Stomach (tissue), 9 donors: ENCODE results near the gene CSF2RB. TPM values are rescaled to one million over a fixed set of nuclear protein-coding genes. Genes with fewer than 3 reads are reported as not detected.

Source experiments
- DNase-seq, 2 donors: peaks; one replicate each; pipeline versions ENCODE4 v3.0.0 to v3.0.0-alpha.2; 2013 to 2019
- H3K27ac ChIP-seq, 5 donors: fragments of 200-600 bp in 4 of 5; sonication (generic) in 4 of 5; one replicate each; pipeline ENCODE4 v1.5.1; 2013 to 2019; ENCODE audit warnings: mild to moderate bottlenecking in 1 of 5, moderate library complexity in 1 of 5
- H3K27me3 ChIP-seq, 3 donors: fragments of 200-600 bp; sonication (generic); one replicate each; pipeline ENCODE4 v1.5.1; 2017 to 2019; ENCODE audit warnings: mixed run types in 1 of 3
- H3K36me3 ChIP-seq, 4 donors: fragments of 200-600 bp; sonication (generic); 1 replicate in 3 of 4; 2 replicates in 1 of 4; pipeline ENCODE4 v1.5.1; 2016 to 2019
- H3K4me1 ChIP-seq, 4 donors: fragments of 200-600 bp; sonication (generic); one replicate each; pipeline ENCODE4 v1.5.1; 2016 to 2019
- H3K4me3 ChIP-seq, 4 donors: fragments of 200-600 bp; sonication (generic) in 3 of 4; one replicate each; pipeline ENCODE4 v1.5.1; 2016 to 2019; ENCODE audit warnings: mild to moderate bottlenecking in 1 of 4
- H3K9me3 ChIP-seq, 4 donors: fragments of 200-600 bp; sonication (generic); one replicate each; pipeline ENCODE4 v1.5.1; 2016 to 2019
- EP300 ChIP-seq: sonication (generic); formaldehyde crosslinking; IDR thresholded peaks from one replicate; pipeline ENCODE4 v1.6.1; 2017; ENCODE audit warnings: antibody characterized with exemption
- POLR2A ChIP-seq, 4 donors: fragments of 450-650 bp; IDR thresholded peaks; one replicate each; pipeline ENCODE4 v1.6.1; 2016; ENCODE audit warnings: antibody characterized with exemption in 4 of 4, control low read depth in 2 of 4, mild to moderate bottlenecking in 1 of 4, moderate library complexity in 1 of 4
- POLR2AphosphoS5 ChIP-seq, 3 donors: sonication (generic); formaldehyde crosslinking; IDR thresholded peaks; one replicate each; pipeline ENCODE4 v1.6.1; 2016; ENCODE audit warnings: antibody characterized with exemption in 3 of 3
- WGBS, 5 donors: extraction: QIAGEN DNeasy Blood & Tissue Kit in 3 of 5; methylation state at CpG; one replicate each; pipeline versions ENCODE4 v1.1.5 to v1.1.7; 2013 to 2018; 5-methylcytosine and 5-hydroxymethylcytosine counted together
- intact Hi-C: fragments of 100-400 bp; cut with DNase I; formaldehyde crosslinking; loops from one replicate; pipeline ENCODE4 v1.15.1; 2023; ENCODE audit warnings: low total_unique reads
- polyA plus RNA-seq, 3 donors: library from polyadenylated mRNA; stranded (reverse); fragments of 200-250 nt; gene quantifications; one replicate each; pipeline ENCODE4 v1.2.3, GENCODE V29; 2013
- total RNA-seq, 5 donors: library from RNA; depleted of rRNA; stranded (reverse); fragments of >200 nt; gene quantifications; one replicate each; pipeline versions ENCODE4 v1.1.0 to v1.2.3, GENCODE V29; 2014 to 2016
- TF ChIP-seq, protein P1 (sequence below), 7 experiments: fragments of 450-650 bp in 4 of 7; fragments of 200-600 bp in 3 of 7; sonication (generic) in 3 of 7; IDR thresholded peaks; one replicate each; pipeline ENCODE4 v1.5.1; 2016 to 2019; ENCODE audit warnings: antibody characterized with exemption in 7 of 7, control low read depth in 2 of 7, mild to moderate bottlenecking in 1 of 7
- donor health status: healthy with polysubstance abuse.
- donor health status: Bipolar disorder and iron deficiency.
- donor health status: healthy.

Gene CSF2RB
- total and polyA plus RNA-seq, 8 donors: 0.92 to 11.9 (median 1.9) TPM

GRCh38 chr22:36938886-36939285 is 25.5 kb downstream of the CSF2RB start:
- WGBS, 5 donors: 86 to 89% (median 89%) methylated on average over 13 of the region's 13 CpGs
- peaks cover 0 to 8% (median 0%) of the 10 kb centered on the region in 4 donors for H3K4me1 ChIP-seq
- H3K4me3 ChIP-seq: no peak overlapping the region
- no peak overlapping the region for H3K27ac ChIP-seq
- H3K36me3 ChIP-seq: peaks cover 0 to 14% (median 2%) of the 10 kb centered on the region in 4 donors
- H3K9me3 ChIP-seq: no peaks in the 10 kb centered on the region
- TF ChIP-seq POLR2AphosphoS5 (IDR thresholded peaks at IDR 0.05): no peak
- TF ChIP-seq, protein P1, sequence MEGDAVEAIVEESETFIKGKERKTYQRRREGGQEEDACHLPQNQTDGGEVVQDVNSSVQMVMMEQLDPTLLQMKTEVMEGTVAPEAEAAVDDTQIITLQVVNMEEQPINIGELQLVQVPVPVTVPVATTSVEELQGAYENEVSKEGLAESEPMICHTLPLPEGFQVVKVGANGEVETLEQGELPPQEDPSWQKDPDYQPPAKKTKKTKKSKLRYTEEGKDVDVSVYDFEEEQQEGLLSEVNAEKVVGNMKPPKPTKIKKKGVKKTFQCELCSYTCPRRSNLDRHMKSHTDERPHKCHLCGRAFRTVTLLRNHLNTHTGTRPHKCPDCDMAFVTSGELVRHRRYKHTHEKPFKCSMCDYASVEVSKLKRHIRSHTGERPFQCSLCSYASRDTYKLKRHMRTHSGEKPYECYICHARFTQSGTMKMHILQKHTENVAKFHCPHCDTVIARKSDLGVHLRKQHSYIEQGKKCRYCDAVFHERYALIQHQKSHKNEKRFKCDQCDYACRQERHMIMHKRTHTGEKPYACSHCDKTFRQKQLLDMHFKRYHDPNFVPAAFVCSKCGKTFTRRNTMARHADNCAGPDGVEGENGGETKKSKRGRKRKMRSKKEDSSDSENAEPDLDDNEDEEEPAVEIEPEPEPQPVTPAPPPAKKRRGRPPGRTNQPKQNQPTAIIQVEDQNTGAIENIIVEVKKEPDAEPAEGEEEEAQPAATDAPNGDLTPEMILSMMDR (IDR thresholded peaks at IDR 0.05): no peak
- TF ChIP-seq EP300: no peak
- no peak for TF ChIP-seq POLR2A (IDR thresholded peaks at IDR 0.05)
- peaks cover 0 to 22% (median 0%) of the 10 kb centered on the region in 3 donors for H3K27me3 ChIP-seq
- no peak for DNase-seq
- intact Hi-C loops: no loop called here

- Histone ChIP-seq H3K27me3 (peaks cover 0 to 22% (median 0%) of the 10 kb centered on the region in 3 donors), H3K27ac (no peak overlapping the region), H3K4me1 (peaks cover 0 to 8% (median 0%) of the 10 kb centered on the region in 4 donors), H3K4me3 (no peak overlapping the region), H3K9me3 (no peaks in the 10 kb centered on the region), H3K36me3 (peaks cover 0 to 7% (median 2%) of the 10 kb centered on the region in 4 donors)
- no peak for TF ChIP-seq POLR2A (IDR thresholded peaks at IDR 0.05)
- TF ChIP-seq, protein P1 (IDR thresholded peaks at IDR 0.05): no peak
- no peak for TF ChIP-seq EP300
- TF ChIP-seq POLR2AphosphoS5 (IDR thresholded peaks at IDR 0.05): no peak
- intact Hi-C loops: no loop called here
- WGBS, 5 donors: 54 to 68% (median 57%) methylated on average over 5 of the region's 5 CpGs
- no peak for DNase-seq
These were observed 27.2 kb downstream of the CSF2RB start for GRCh38 chr22:36940676-36941075.

DNA sequence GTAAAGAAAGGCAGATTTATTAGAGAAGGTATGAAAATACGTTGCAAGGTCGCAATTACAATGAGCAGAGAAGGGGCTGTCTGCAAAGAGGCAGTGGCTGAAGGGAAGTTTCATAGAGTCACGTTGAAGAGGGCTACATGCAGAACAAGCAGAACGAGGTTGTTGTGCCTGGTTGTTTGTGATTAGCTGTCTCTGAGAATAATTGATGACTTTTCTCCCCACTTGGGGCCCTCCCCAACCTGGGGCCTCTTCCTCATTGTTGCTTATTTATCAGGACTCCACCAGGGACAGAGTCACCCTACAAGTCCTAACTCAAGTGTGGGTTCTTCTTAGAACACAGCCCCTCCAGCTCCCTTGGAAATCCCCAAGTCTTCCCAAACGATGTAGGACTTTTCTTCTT is 29.1 kb downstream of the CSF2RB start:
- Histone ChIP-seq H3K27me3 (peaks cover 0 to 22% (median 0%) of the 10 kb centered on the region in 3 donors), H3K36me3 (peaks cover 0 to 5% (median under 1%) of the 10 kb centered on the region in 4 donors), H3K4me1 (no peaks in the 10 kb centered on the region), H3K27ac (no peak overlapping the region), H3K9me3 (no peaks in the 10 kb centered on the region), H3K4me3 (no peak overlapping the region)
- no peak for DNase-seq
- WGBS, 5 donors: 41 to 49% (median 49%) methylated on average over 5 of the region's 5 CpGs
- intact Hi-C loops: no loop called here
- TF ChIP-seq POLR2A (IDR thresholded peaks at IDR 0.05) (no peak), POLR2AphosphoS5 (IDR thresholded peaks at IDR 0.05) (no peak), EP300 (no peak)
- TF ChIP-seq, protein P1 (IDR thresholded peaks at IDR 0.05): no peak

- no peak for TF ChIP-seq EP300
- TF ChIP-seq, protein P1 (IDR thresholded peaks at IDR 0.05): no peak
- Histone ChIP-seq H3K4me3 (no peak overlapping the region), H3K27me3 (peaks cover 0 to 12% (median 0%) of the 10 kb centered on the region in 3 donors), H3K27ac (no peak overlapping the region), H3K36me3 (no peaks in the 10 kb centered on the region), H3K9me3 (no peaks in the 10 kb centered on the region), H3K4me1 (no peaks in the 10 kb centered on the region)
- WGBS, 5 donors: 45 to 56% (median 53%) methylated on average over 4 of the region's 4 CpGs
- intact Hi-C loops: no loop called here
- no peak for DNase-seq
These were observed 33.2 kb downstream of the CSF2RB start for GRCh38 chr22:36946421-36947158.
